ENCODE measurements around the gene PPP2R5B. TPM values are rescaled to one million over a fixed set of nuclear protein-coding genes. Genes with fewer than 3 reads are reported as not detected.

The PPP2R5B gene
- total RNA-seq, 1 donor from 2014 or later: 16.9 TPM

DNA sequence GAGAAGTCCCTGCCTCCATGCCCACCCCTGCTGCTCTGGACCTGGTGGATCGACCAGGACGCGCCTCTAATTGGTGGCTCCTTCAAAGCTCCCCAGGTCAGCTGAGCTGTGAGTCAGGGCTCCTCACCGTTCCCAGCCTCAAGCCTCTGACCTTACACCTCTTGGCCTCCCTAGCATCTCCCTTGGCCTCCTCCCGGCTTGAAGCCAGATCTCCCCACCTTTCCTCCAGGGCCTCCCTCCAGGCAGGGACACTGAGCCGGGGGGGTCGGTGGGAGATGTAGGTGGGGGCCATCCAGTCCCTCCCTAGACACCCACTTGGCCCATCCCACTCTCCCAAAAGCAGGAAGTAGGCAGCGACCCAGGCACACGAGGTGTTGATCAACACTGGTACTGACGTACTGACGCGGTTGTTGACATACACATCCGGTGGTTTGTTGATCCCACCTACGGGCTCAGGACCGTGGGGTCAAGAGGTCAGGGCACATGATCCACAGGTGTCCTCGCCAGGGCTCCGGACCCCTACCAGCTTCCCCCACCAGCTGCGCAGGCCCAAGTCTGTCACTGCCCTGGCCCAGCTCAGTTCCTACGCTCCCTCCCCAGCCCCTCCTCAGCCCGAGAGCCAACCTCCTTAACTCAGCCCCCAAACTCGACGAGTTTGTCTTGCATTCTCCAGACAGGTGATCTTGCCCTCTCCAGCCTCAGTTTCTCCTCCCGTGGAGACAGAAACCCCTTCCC, 8.3 kb upstream of the PPP2R5B start:
- H3K27me3 ChIP-seq: no peaks in the 10 kb centered on the region
- no peaks in the 10 kb centered on the region for H3K9me3 ChIP-seq
- H3K36me3 ChIP-seq: peaks cover 0 to 31% of the 10 kb centered on the region in 2 donors
- peaks cover 34% of the 10 kb centered on the region for H3K4me1 ChIP-seq
- peak overlapping the region; percentile 52 to 89 for H3K4me3 ChIP-seq
- peak overlapping the region; percentile 85 for H3K27ac ChIP-seq
- TF ChIP-seq CTCF (IDR thresholded peaks at IDR 0.05): no peak
- TF ChIP-seq POLR2AphosphoS5 (IDR thresholded peaks at IDR 0.05; ENCODE audit: insufficient read depth in 1 of 2, low read depth in 1 of 2): no peak
- no peak for TF ChIP-seq POLR2A (IDR thresholded peaks at IDR 0.05)
- no peak for DNase-seq (ENCODE audit: extremely low spot score in 2 of 2)
- intact Hi-C loops (cut with DNase I): loop anchor here (10.0 kb wide), 1 partner anchor 1301 kb away; the partner anchor contains the start of gene PLAAT3

DNA sequence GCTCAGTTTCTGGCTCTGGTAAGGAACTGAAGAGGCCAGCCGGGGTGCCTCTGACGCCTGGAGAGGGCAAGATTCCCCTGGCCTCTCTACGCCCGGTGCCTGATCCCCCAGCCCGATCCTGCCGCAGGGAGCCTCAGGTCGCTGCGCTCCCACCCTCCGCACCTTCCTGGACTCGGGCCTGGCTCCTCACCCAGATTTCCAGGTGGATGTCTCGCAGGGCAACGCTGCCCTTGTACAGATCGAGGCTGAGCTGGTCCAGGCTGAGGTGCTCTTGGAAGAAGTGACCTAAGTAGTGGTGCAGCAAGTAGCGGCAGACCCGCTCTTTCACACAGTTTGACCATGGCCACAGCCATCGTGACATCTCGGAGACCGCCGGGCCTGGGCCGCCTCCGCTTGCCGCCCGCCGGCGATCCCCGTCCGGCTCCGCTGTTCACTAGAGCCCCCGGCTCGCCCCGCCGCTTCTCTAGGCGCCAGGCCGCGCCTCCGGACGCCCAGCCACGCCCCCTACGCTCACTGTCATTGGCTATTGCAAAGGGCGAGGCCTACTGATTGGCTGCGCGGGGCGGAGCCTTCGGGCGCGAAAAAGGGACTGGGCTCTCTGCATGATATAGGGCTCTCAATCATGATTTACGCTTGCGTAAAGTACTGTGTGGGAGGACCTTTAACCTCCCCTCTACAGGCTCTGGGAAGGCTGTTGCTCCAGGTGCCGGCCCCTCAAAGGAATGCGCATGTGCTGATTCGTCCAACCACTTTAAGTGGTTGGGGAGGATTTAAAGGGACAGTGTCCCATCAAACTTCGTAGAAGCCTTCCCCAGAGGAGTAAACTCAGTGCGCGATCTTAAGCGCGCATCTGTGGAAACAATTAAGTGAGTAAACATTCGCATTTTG, 7.5 kb upstream of the PPP2R5B start, which contains the start of gene ATG2A:
TSS of gene ATG2A (minus strand) at position 435 of the 888 bp plus-strand sequence. CDS start at position 361, 74 bp downstream.
- H3K36me3 ChIP-seq: peaks cover 0 to 23% of the 10 kb centered on the region in 2 donors
- no peaks in the 10 kb centered on the region for H3K27me3 ChIP-seq
- DNase-seq (ENCODE audit: extremely low spot score in 2 of 2): peak; percentile 99 to 100
- H3K4me3 ChIP-seq: peak within 1 kb of the TSS; percentile 52 to 89
- H3K9me3 ChIP-seq: no peaks in the 10 kb centered on the region
- peak within 1 kb of the TSS; percentile 85 for H3K27ac ChIP-seq
- intact Hi-C loops (cut with DNase I): loop anchor here (10.0 kb wide), 1 partner anchor 1302 kb away; the partner anchor contains the start of gene PLAAT3
- peaks cover 34% of the 10 kb centered on the region for H3K4me1 ChIP-seq
- TF ChIP-seq POLR2AphosphoS5 (IDR thresholded peaks at IDR 0.05; ENCODE audit: insufficient read depth in 1 of 2, low read depth in 1 of 2): peak; percentile 88 to 100
- TF ChIP-seq POLR2A (IDR thresholded peaks at IDR 0.05): peak in 1 of 2 donors; percentile 83
- TF ChIP-seq CTCF (IDR thresholded peaks at IDR 0.05): no peak

- H3K36me3 ChIP-seq: peaks cover 0 to 17% of the 10 kb centered on the region in 2 donors
- no peak for TF ChIP-seq POLR2AphosphoS5 (IDR thresholded peaks at IDR 0.05; ENCODE audit: insufficient read depth in 1 of 2, low read depth in 1 of 2)
- no peak for TF ChIP-seq CTCF (IDR thresholded peaks at IDR 0.05)
- no peak for TF ChIP-seq POLR2A (IDR thresholded peaks at IDR 0.05)
- H3K4me1 ChIP-seq: peaks cover 34% of the 10 kb centered on the region
- no peaks in the 10 kb centered on the region for H3K9me3 ChIP-seq
- no peaks in the 10 kb centered on the region for H3K27me3 ChIP-seq
- no peak for DNase-seq (ENCODE audit: extremely low spot score in 2 of 2)
- peak overlapping the region; percentile 83 for H3K27ac ChIP-seq
- intact Hi-C loops (cut with DNase I): loop anchor here (10.0 kb wide), 1 partner anchor 1303 kb away; the partner anchor contains the start of gene PLAAT3
- peak overlapping the region; percentile 46 to 89 for H3K4me3 ChIP-seq
Measured at GRCh38 chr11:64917663-64917995, 6.9 kb upstream of the PPP2R5B start.

DNA sequence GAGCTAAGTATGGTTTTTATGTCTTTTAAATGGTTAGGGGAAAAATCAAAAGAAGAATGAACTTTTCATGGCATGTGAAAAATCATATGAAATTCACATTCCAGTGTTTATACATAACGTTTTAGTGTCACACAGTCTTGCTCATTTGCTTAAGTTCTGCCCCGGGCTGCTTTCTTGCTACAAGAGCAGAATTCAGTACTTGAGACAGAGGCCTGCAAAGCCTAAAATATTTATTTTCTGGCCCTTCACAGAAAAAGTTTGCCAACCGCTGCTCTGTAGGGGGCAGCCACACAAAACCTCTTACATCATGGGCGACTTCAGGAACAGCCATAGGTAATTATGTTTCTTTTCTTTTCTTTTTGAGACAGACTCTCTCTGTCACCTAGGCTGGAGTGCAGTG, 6.5 kb upstream of the PPP2R5B start:
- H3K4me1 ChIP-seq: peaks cover 34% of the 10 kb centered on the region
- intact Hi-C loops (cut with DNase I): loop anchor here (10.0 kb wide), 1 partner anchor 1303 kb away; the partner anchor contains the start of gene PLAAT3
- no peaks in the 10 kb centered on the region for H3K27me3 ChIP-seq
- no peak for DNase-seq (ENCODE audit: extremely low spot score in 2 of 2)
- TF ChIP-seq POLR2A (IDR thresholded peaks at IDR 0.05): no peak
- no peak for TF ChIP-seq POLR2AphosphoS5 (IDR thresholded peaks at IDR 0.05; ENCODE audit: insufficient read depth in 1 of 2, low read depth in 1 of 2)
- TF ChIP-seq CTCF (IDR thresholded peaks at IDR 0.05): no peak
- no peaks in the 10 kb centered on the region for H3K9me3 ChIP-seq
- peak overlapping the region; percentile 83 for H3K27ac ChIP-seq
- peak overlapping the region; percentile 46 to 89 for H3K4me3 ChIP-seq
- peaks cover 0 to 13% of the 10 kb centered on the region in 2 donors for H3K36me3 ChIP-seq
